Activated B cell treated with CpG ODN at 0.5 μM for 24 hours (primary cell): ENCODE results near the gene PPM1B. TPM values are rescaled to one million over a fixed set of nuclear protein-coding genes. Genes with fewer than 3 reads are reported as not detected.

Experiments
- ATAC-seq: fragments of 200-7000 bp; cut with Tn5 transposase; one replicate; pipeline ENCODE4 v1.10.0; 2021; ENCODE audit warnings: low read depth, mild to moderate bottlenecking, moderate library complexity
- CTCF ChIA-PET: fragments of 350-600 bp; sonication (Branson Sonifier 250); formaldehyde crosslinking; loops from one replicate; lab custom pipeline; 2021; ENCODE audit warnings: antibody characterized with exemption; lab: Charles Lee
- POLR2A ChIA-PET: fragments of 350-600 bp; sonication (Branson Sonifier 250); formaldehyde crosslinking; loops from one replicate; lab custom pipeline; 2021; ENCODE audit warnings: antibody characterized with exemption; lab: Charles Lee
- DNase-seq: peaks from one replicate; pipeline ENCODE4 v3.0.0; 2022
- H3K27ac Mint-ChIP-seq: one replicate; pipeline ENCODE4 v1.8.0; 2020; ENCODE audit warnings: mixed read lengths
- H3K27me3 Mint-ChIP-seq: one replicate; pipeline ENCODE4 v1.8.0; 2021; ENCODE audit warnings: mixed read lengths
- H3K36me3 Mint-ChIP-seq: one replicate; pipeline ENCODE4 v1.8.0; 2021; ENCODE audit warnings: low read depth, mixed read lengths
- H3K4me1 Mint-ChIP-seq: one replicate; pipeline ENCODE4 v1.8.0; 2021; ENCODE audit warnings: mixed read lengths
- H3K4me3 Mint-ChIP-seq: one replicate; pipeline ENCODE4 v1.8.0; 2020; ENCODE audit warnings: mild to moderate bottlenecking, mixed read lengths
- H3K9me3 Mint-ChIP-seq: one replicate; pipeline ENCODE4 v1.8.0; 2020; ENCODE audit warnings: mixed read lengths
- CTCF ChIP-seq: fragments of 200-600 bp; IDR thresholded peaks from one replicate; pipeline ENCODE4 v1.8.0; 2022; ENCODE audit warnings: antibody characterized with exemption, mild to moderate bottlenecking
- intact Hi-C: fragments of 100-400 bp; cut with micrococcal nuclease; formaldehyde crosslinking; loops from one replicate; pipeline ENCODE4 v1.15.1; 2024
- total RNA-seq: library from RNA; stranded (reverse); gene quantifications from 2 replicates; pipeline ENCODE4 v1.2.3, GENCODE V29; 2022

Gene PPM1B
- 51.6 and 55.2 TPM in 2 replicates for total RNA-seq

- H3K27me3 Mint-ChIP-seq: no peaks in the 10 kb centered on the region
- peak within 1 kb of the TSS; percentile 99 for H3K4me3 Mint-ChIP-seq
- H3K9me3 Mint-ChIP-seq: peaks cover 7% of the 10 kb centered on the region
- ATAC-seq (peak; percentile 75), DNase-seq (peak; percentile 94)
- peaks cover 46% of the 10 kb centered on the region for H3K4me1 Mint-ChIP-seq
- POLR2A ChIA-PET: interaction anchor here (0.5 to 4.9 kb wide), 19 partner anchors 11 to 1961 kb away, joined by 3 to 59 read pairs (median 4); partner anchors contain the start of genes CAMKMT, LRPPRC, PREPL and SRBD1
- no peak for TF ChIP-seq CTCF
- intact Hi-C loops: loop anchor here (1.0 to 10.0 kb wide), 13 partner anchors 13 to 1807 kb away; partner anchors contain the start of genes CAMKMT, COX7A2L, PREPL and SIX3
- peak within 1 kb of the TSS; percentile 100 for H3K27ac Mint-ChIP-seq
- H3K36me3 Mint-ChIP-seq: peaks cover 14% of the 10 kb centered on the region
- CTCF ChIA-PET: interaction anchor here (0.8 kb wide), 1 partner anchor 75 kb away, joined by 3 read pairs; no protein-coding TSS in a partner anchor
These were observed at the start of gene PPM1B for GRCh38 chr2:44168681-44169154. PPM1B (plus strand) TSS chr2:44168875; CDS start chr2:44201200, 32,325 bp downstream.

GRCh38 chr2:44119878-44120277 lies 48.8 kb upstream of the PPM1B start:
- CTCF ChIA-PET: no interaction called here
- Mint-ChIP-seq H3K27me3 (no peaks in the 10 kb centered on the region), H3K36me3 (no peaks in the 10 kb centered on the region), H3K27ac (no peak overlapping the region), H3K4me1 (peaks cover 4% of the 10 kb centered on the region), H3K9me3 (no peaks in the 10 kb centered on the region), H3K4me3 (no peak overlapping the region)
- POLR2A ChIA-PET: no interaction called here
- ATAC-seq: no peak
- TF ChIP-seq CTCF: no peak
- no peak for DNase-seq
- intact Hi-C loops: no loop called here

- CTCF ChIA-PET: no interaction called here
- POLR2A ChIA-PET: no interaction called here
These were observed 48.2 kb upstream of the PPM1B start for GRCh38 chr2:44120428-44120827.

GRCh38 chr2:44121899-44122298 lies 46.8 kb upstream of the PPM1B start:
- peaks cover 3% of the 10 kb centered on the region for H3K27me3 Mint-ChIP-seq
- ATAC-seq: no peak
- POLR2A ChIA-PET: no interaction called here
- CTCF ChIA-PET: no interaction called here
- no peak for DNase-seq
- no peak overlapping the region for H3K4me3 Mint-ChIP-seq
- no peak overlapping the region for H3K27ac Mint-ChIP-seq
- no peaks in the 10 kb centered on the region for H3K9me3 Mint-ChIP-seq
- peaks cover 4% of the 10 kb centered on the region for H3K4me1 Mint-ChIP-seq
- H3K36me3 Mint-ChIP-seq: no peaks in the 10 kb centered on the region
- TF ChIP-seq CTCF: no peak
- intact Hi-C loops: no loop called here

More at GRCh38 chr2:44120428-44120827, 48.2 kb upstream of the PPM1B start:
- Mint-ChIP-seq H3K27ac (no peak overlapping the region), H3K4me3 (no peak overlapping the region), H3K27me3 (no peaks in the 10 kb centered on the region), H3K9me3 (no peaks in the 10 kb centered on the region), H3K36me3 (no peaks in the 10 kb centered on the region), H3K4me1 (peaks cover 4% of the 10 kb centered on the region)
- intact Hi-C loops: no loop called here
- no peak for ATAC-seq
- DNase-seq: no peak
- no peak for TF ChIP-seq CTCF

- H3K27me3 Mint-ChIP-seq: peaks cover 3% of the 10 kb centered on the region
- ATAC-seq: no peak
- H3K4me1 Mint-ChIP-seq: peaks cover 4% of the 10 kb centered on the region
- H3K4me3 Mint-ChIP-seq: no peak overlapping the region
- no peak for DNase-seq
- H3K27ac Mint-ChIP-seq: no peak overlapping the region
- no peaks in the 10 kb centered on the region for H3K36me3 Mint-ChIP-seq
- H3K9me3 Mint-ChIP-seq: no peaks in the 10 kb centered on the region
- TF ChIP-seq CTCF: no peak
- CTCF ChIA-PET: no interaction called here
- intact Hi-C loops: no loop called here
- POLR2A ChIA-PET: no interaction called here
These were observed 44.2 kb upstream of the PPM1B start for GRCh38 chr2:44124500-44124899.
